ENCODE data around the gene CTNNA1. TPM values are rescaled to one million over a fixed set of nuclear protein-coding genes. Genes with fewer than 3 reads are reported as not detected.

CTNNA1 gene
- total and polyA plus RNA-seq, 9 of the 15 experiments (the other 6 are each of a cell fraction or from before 2014, with no cell fraction given), result 29.6 to 117 (median 89.1) TPM

GRCh38 chr5:138713247-138713646 lies 40.0 kb upstream of the CTNNA1 start (continued):
- no peak for TF ChIP-seq STAT6 (CRISPR knock-in tag; IDR thresholded peaks at IDR 0.05)

GRCh38 chr5:138714694-138715093 lies 38.5 kb upstream of the CTNNA1 start:
- H3K9ac ChIP-seq (ENCODE audit: insufficient read depth in 1 of 2, low read depth in 2 of 2, low read length in 2 of 2), result peak overlapping the region in 1 of 2 experiments; percentile 68; a peak in 1 of 4 replicates
- in situ Hi-C loops (cut with MboI), result no loop called here
- no peaks in the 10 kb centered on the region for H3K27me3 ChIP-seq (ENCODE audit: control insufficient read depth in 2 of 2, insufficient read depth in 2 of 2, low read length in 2 of 2)
- H3K27ac ChIP-seq (ENCODE audit: extremely low read depth, low read depth, low read length), result no peak overlapping the region
- FAIRE-seq (no peak), ATAC-seq (no peak), DNase-seq (ENCODE audit: extremely low read depth in 1 of 4, low spot score in 3 of 4) (no peak)
- H3K9me1 ChIP-seq (ENCODE audit: control insufficient read depth, insufficient read depth, low read length), result no peaks in the 10 kb centered on the region
- H3K4me1 ChIP-seq (replicated peaks in 1 of 2; ENCODE audit: control insufficient read depth in 2 of 2, insufficient read depth in 2 of 2, low read length in 2 of 2), result no peaks in the 10 kb centered on the region; a peak in 1 of 5 replicates
- peak overlapping the region; percentile 52; the same call in 1 of the 2 replicates for H2AFZ ChIP-seq (ENCODE audit: low read depth, low read length)
- H3K79me2 ChIP-seq (ENCODE audit: control insufficient read depth, insufficient read depth, low read length), result no peaks in the 10 kb centered on the region
- no TSS peak for BruUV-seq (replicated peaks)
- no peak overlapping the region for H3K4me3 ChIP-seq
- H3K36me3 ChIP-seq (ENCODE audit: control insufficient read depth, insufficient read depth, low read length), result no peaks in the 10 kb centered on the region
- 33% methylated on average over 3 of the region's 3 CpGs for WGBS (ENCODE audit: insufficient coverage, low coverage, missing lambda C conversion rate)
- ChIA-PET POLR2A (interaction anchor here (0.7 to 1.3 kb wide), 5 partner anchors 8 to 16 kb away, joined by 3 to 4 read pairs (median 3); no protein-coding TSS in a partner anchor), CTCF (ENCODE audit: low intra/inter-chr PET ratio) (no interaction called here)
- no peaks in the 10 kb centered on the region for H3K9me3 ChIP-seq (replicated peaks; ENCODE audit: control insufficient read depth, insufficient read depth, low read depth, low read length)
- TF ChIP-seq KLF6 (CRISPR knock-in tag; IDR thresholded peaks at IDR 0.05; ENCODE audit: borderline replicate concordance), result no peak
- no peak for TF ChIP-seq NFATC3 (IDR thresholded peaks at IDR 0.05)
- TF ChIP-seq BRCA1 (IDR thresholded peaks at IDR 0.05), result no peak
- TF ChIP-seq BRCA1 (CRISPR knock-in tag; IDR thresholded peaks at IDR 0.05), result no peak
- no peak for TF ChIP-seq TFE3 (CRISPR knock-in tag; IDR thresholded peaks at IDR 0.05)
- TF ChIP-seq U2AF1 (optimal IDR thresholded peaks at IDR 0.05; ENCODE audit: low read depth, low read length), result no peak
- no peak for TF ChIP-seq TCFL5 (CRISPR knock-in tag; conservative IDR thresholded peaks at IDR 0.05)
- TF ChIP-seq ZC3H4 (CRISPR knock-in tag; IDR thresholded peaks at IDR 0.05; ENCODE audit: borderline replicate concordance), result no peak
- no peak for TF ChIP-seq ZHX1 (conservative IDR thresholded peaks at IDR 0.05; ENCODE audit: low read length)
- H3K4me2 ChIP-seq (ENCODE audit: insufficient read depth, low read length), result no peak overlapping the region
- no peaks in the 10 kb centered on the region for H4K20me1 ChIP-seq (replicated peaks; ENCODE audit: control insufficient read depth, insufficient read depth, low read length)
- intact Hi-C loops (cut with micrococcal nuclease), result no loop called here

Data from K562 (cell line).